Breast epithelium (tissue), 3 donors: ENCODE data around the gene PPP1R1B.

Experiments
- POLR2AphosphoS5 ChIP-seq, 3 donors: sonication (generic); formaldehyde crosslinking; IDR thresholded peaks; one replicate each; pipeline ENCODE4 v1.6.1; 2017; ENCODE audit warnings: antibody characterized with exemption in 3 of 3
- TF ChIP-seq, protein P1 (sequence below), 3 donors: fragments of 450-650 bp; IDR thresholded peaks; one replicate each; pipeline ENCODE4 v1.5.1; 2016 to 2017; ENCODE audit warnings: antibody characterized with exemption in 3 of 3, mild to moderate bottlenecking in 3 of 3, moderate library complexity in 3 of 3

DNA sequence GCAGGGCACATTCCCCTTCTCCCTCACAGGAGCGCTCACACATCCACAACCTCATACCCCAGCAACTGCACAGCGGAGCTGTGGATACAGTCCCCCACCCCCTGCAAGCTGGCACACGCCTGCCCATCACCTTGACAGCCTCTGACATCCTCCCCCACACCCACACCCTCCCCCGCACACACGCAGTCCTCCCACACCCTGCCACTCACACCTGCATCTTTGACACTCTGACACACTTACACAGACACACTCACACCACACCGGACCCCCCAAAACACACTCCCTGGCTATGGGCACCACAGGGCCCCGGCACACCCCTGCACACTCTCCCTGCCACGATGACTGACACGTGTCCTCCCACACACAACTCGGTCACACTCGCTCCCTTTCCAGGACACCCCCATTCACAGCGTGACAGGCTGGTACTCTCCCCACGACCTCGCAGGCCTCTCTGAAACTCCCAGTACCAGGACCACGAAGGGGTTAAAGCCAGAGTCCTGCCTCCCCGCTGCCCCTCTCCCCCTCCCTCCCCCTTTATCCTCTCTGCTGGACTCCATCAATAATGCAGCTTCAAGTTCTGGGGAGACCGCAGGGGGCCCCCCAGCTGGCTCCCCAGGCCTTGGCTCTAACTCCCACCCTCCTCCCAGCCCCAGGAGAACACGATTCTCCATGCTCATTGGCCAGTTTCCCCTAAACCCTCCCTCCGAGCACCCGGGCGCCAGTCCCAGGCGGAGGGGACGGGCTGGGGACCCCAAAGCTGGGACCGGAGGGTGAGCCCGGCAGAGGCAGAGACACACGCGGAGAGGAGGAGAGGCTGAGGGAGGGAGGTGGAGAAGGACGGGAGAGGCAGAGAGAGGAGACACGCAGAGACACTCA is at the start of gene PPP1R1B:
- TF ChIP-seq, protein P1, sequence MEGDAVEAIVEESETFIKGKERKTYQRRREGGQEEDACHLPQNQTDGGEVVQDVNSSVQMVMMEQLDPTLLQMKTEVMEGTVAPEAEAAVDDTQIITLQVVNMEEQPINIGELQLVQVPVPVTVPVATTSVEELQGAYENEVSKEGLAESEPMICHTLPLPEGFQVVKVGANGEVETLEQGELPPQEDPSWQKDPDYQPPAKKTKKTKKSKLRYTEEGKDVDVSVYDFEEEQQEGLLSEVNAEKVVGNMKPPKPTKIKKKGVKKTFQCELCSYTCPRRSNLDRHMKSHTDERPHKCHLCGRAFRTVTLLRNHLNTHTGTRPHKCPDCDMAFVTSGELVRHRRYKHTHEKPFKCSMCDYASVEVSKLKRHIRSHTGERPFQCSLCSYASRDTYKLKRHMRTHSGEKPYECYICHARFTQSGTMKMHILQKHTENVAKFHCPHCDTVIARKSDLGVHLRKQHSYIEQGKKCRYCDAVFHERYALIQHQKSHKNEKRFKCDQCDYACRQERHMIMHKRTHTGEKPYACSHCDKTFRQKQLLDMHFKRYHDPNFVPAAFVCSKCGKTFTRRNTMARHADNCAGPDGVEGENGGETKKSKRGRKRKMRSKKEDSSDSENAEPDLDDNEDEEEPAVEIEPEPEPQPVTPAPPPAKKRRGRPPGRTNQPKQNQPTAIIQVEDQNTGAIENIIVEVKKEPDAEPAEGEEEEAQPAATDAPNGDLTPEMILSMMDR (IDR thresholded peaks at IDR 0.05), result no peak
- TF ChIP-seq POLR2AphosphoS5 (IDR thresholded peaks at IDR 0.05), result no peak
